Esophagus squamous epithelium (tissue), 4 donors: ENCODE results near the gene ZSCAN5B.

Experiments
- CTCF ChIP-seq, 6 experiments: fragments of 450-650 bp in 4 of 6; fragments of 200-600 bp in 2 of 6; sonication (generic) in 2 of 6; IDR thresholded peaks; one replicate each; pipeline ENCODE4 v1.5.1; 2016 to 2019; ENCODE audit warnings: antibody characterized with exemption in 6 of 6, mild to moderate bottlenecking in 4 of 6, moderate library complexity in 4 of 6
- POLR2A ChIP-seq, 4 donors: fragments of 450-650 bp; IDR thresholded peaks; one replicate each; pipeline ENCODE4 v1.6.1; 2017; ENCODE audit warnings: antibody characterized with exemption in 4 of 4, mild to moderate bottlenecking in 4 of 4, moderate library complexity in 3 of 4

GRCh38 chr19:56221851-56222250, 24.3 kb upstream of the ZSCAN5B start:
- no peak for TF ChIP-seq POLR2A (IDR thresholded peaks at IDR 0.05)
- no peak for TF ChIP-seq CTCF (IDR thresholded peaks at IDR 0.05)
